Fibroblast of peridontal ligament (primary cell): ENCODE results near the gene MRM1.

Experiments
- DNase-seq: peaks from one replicate; pipeline ENCODE4 v3.0.0-alpha.2; 2010; ENCODE audit errors: extremely low read depth

The MRM1 gene

GRCh38 chr17:36631022-36631421 lies 29.6 kb downstream of the MRM1 start:
- no peak for DNase-seq

GRCh38 chr17:36632916-36633771 lies 31.8 kb downstream of the MRM1 start:
- DNase-seq: no peak

- DNase-seq: no peak
Measured at GRCh38 chr17:36640346-36640745, 39.0 kb downstream of the MRM1 start.

GRCh38 chr17:36640836-36641235 lies 39.5 kb downstream of the MRM1 start:
- DNase-seq: no peak

- DNase-seq: no peak
Measured at GRCh38 chr17:36641331-36641876, 40.0 kb downstream of the MRM1 start.

GRCh38 chr17:36641877-36642845 lies 40.8 kb downstream of the MRM1 start:
- DNase-seq: no peak

- DNase-seq: no peak
Measured at GRCh38 chr17:36643086-36643685, 41.8 kb downstream of the MRM1 start.

- no peak for DNase-seq
Measured at GRCh38 chr17:36645422-36645821, 44.0 kb downstream of the MRM1 start.

- no peak for DNase-seq
Measured at GRCh38 chr17:36647636-36648035, 46.3 kb downstream of the MRM1 start.

GRCh38 chr17:36650096-36650775 lies 48.9 kb downstream of the MRM1 start:
- no peak for DNase-seq

GRCh38 chr17:36653374-36653773 lies 52.0 kb downstream of the MRM1 start:
- no peak for DNase-seq

GRCh38 chr17:36653856-36654255 lies 52.5 kb downstream of the MRM1 start:
- no peak for DNase-seq

- no peak for DNase-seq
Measured at GRCh38 chr17:36655726-36656125, 54.3 kb downstream of the MRM1 start.

GRCh38 chr17:36657390-36657762 lies 56.0 kb downstream of the MRM1 start:
- no peak for DNase-seq

GRCh38 chr17:36657763-36658490 lies 56.5 kb downstream of the MRM1 start:
- no peak for DNase-seq
